ENCODE data around the gene LRFN2. TPM values are rescaled to one million over a fixed set of nuclear protein-coding genes. Genes with fewer than 3 reads are reported as not detected.
A peak's percentile ranks its signal among the peaks of the same experiment; 100 is the strongest.

The LRFN2 gene
- total RNA-seq, 1 donor from 2014 or later: not detected

DNA sequence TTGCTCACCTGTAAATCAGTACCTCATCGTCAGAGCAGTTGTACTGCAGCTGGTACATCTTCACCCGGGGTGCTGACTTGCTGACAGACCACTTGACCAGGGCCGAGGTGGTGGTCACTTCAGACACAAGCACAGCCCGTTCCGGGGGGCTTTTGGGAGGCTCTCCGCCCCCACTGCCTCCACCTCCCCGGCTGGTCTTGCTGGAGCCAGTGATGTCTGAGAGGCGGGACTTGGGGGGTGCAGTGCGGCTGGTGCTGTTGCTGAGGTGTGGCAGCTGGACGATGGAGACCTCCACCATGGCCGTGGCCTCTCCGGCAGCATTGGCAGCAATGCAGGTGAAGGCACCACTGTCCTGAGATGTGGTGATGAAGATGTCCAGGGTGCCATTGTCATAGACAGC lies 155.5 kb downstream of the LRFN2 start:
- H3K27me3 Mint-ChIP-seq (ENCODE audit: low read depth): peaks cover 27% of the 10 kb centered on the region
- no peak overlapping the region for H3K27ac Mint-ChIP-seq
- no peaks in the 10 kb centered on the region for H3K36me3 Mint-ChIP-seq
- no peaks in the 10 kb centered on the region for H3K4me1 Mint-ChIP-seq
- no peaks in the 10 kb centered on the region for H3K9me3 Mint-ChIP-seq
- no peak for DNase-seq (ENCODE audit: low spot score in 2 of 2, unreplicated experiment in 2 of 2)
- H3K4me3 Mint-ChIP-seq: no peak overlapping the region
- TF ChIP-seq, protein P1, sequence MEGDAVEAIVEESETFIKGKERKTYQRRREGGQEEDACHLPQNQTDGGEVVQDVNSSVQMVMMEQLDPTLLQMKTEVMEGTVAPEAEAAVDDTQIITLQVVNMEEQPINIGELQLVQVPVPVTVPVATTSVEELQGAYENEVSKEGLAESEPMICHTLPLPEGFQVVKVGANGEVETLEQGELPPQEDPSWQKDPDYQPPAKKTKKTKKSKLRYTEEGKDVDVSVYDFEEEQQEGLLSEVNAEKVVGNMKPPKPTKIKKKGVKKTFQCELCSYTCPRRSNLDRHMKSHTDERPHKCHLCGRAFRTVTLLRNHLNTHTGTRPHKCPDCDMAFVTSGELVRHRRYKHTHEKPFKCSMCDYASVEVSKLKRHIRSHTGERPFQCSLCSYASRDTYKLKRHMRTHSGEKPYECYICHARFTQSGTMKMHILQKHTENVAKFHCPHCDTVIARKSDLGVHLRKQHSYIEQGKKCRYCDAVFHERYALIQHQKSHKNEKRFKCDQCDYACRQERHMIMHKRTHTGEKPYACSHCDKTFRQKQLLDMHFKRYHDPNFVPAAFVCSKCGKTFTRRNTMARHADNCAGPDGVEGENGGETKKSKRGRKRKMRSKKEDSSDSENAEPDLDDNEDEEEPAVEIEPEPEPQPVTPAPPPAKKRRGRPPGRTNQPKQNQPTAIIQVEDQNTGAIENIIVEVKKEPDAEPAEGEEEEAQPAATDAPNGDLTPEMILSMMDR (IDR thresholded peaks at IDR 0.05; ENCODE audit: unreplicated experiment): no peak

DNA sequence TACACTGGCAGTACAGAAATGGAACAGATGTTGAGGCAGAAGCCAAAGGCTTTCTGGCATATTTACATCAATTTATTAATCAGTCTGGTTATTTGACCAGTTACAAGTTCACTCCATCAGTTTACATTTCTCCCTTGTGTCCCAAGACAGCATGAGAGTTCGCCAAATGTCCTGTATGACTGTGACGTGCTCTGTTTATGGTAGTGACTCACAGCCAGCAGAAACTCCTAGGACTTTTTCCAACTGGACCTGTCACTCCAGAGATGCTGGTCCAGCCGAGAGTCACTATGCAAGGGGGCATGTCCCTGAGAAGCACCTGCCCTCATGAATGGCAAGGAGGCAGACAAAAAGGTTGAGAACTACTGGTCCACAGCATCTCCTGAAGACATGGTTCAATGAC lies 160.0 kb downstream of the LRFN2 start:
- peaks cover 43% of the 10 kb centered on the region for H3K27me3 Mint-ChIP-seq (ENCODE audit: low read depth)
- H3K4me3 Mint-ChIP-seq: no peak overlapping the region
- no peaks in the 10 kb centered on the region for H3K9me3 Mint-ChIP-seq
- H3K27ac Mint-ChIP-seq: no peak overlapping the region
- H3K36me3 Mint-ChIP-seq: no peaks in the 10 kb centered on the region
- DNase-seq (ENCODE audit: low spot score in 2 of 2, unreplicated experiment in 2 of 2): no peak
- peaks cover 2% of the 10 kb centered on the region for H3K4me1 Mint-ChIP-seq
- TF ChIP-seq, protein P1 (IDR thresholded peaks at IDR 0.05; ENCODE audit: unreplicated experiment): no peak

DNA sequence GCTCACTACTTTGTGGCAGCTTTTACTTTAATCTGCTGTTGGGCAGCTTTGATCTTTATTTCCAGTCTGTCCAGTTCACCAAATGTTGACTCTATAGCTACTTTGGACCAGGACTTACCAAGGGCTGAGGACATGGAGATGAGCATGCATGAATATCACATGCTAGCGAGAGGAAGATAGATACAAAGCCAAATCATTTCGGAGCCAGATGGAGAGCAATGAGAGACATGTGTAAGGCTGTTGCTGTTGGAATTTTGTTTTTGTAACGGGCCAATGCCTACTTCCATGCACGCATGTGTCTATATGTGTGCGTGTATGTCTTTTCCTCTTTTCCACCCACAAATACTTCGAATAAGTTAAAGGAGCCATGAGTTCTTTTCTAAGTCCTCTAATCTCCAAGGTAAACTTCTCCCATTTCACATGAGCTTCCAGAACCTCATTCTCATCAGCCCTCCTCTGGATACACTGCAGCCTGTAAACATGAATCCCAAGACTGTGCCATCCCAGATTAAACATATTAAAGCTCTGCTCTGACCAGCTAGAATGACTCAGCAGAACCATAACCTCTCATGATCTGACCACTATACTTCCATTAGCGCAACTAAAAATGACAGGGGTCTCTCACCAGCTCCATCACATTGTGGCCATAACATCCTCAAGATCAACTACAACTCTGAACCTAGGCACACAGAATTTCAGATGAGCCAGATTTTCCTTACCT lies 160.7 kb downstream of the LRFN2 start:
- Mint-ChIP-seq H3K27ac (no peak overlapping the region), H3K4me1 (peaks cover 2% of the 10 kb centered on the region), H3K9me3 (no peaks in the 10 kb centered on the region), H3K27me3 (ENCODE audit: low read depth) (peaks cover 44% of the 10 kb centered on the region), H3K4me3 (no peak overlapping the region), H3K36me3 (no peaks in the 10 kb centered on the region)
- no peak for DNase-seq (ENCODE audit: low spot score in 2 of 2, unreplicated experiment in 2 of 2)
- TF ChIP-seq, protein P1 (IDR thresholded peaks at IDR 0.05; ENCODE audit: unreplicated experiment): no peak

DNA sequence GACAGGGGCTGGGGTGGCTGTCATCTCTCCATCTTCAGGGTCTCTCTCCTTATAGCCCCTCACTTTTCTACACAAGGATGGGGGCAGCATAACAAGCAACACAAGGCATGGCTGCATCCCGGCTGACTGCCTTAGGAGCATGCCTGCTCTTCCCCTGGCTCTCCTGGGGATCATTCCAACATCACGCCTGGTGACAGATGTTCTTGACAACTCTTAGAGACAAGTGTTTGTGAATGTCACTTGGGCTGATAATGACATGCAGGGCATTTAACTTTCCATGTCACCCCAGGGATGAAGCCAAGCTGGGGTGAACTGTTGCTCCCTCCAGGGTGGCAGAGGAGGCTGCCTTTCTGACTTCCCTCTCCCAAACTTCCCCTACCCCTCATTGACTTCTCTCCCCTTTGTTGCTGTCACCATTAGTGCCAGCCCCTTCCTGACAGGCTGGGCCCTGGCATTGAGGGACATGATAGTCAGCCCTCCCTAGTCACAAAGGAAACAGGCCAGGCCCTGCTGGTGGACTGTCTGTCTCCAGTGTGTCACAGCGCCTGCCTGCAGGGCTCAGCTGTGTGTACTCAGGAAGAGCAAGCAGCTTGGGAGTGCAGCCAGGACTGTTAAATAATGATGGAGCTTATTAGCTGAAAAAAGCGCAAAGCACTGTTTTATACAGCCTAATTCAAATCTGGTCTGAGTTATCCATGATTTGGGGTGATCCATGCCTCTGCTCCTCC lies 161.8 kb downstream of the LRFN2 start:
- no peaks in the 10 kb centered on the region for H3K36me3 Mint-ChIP-seq
- no peak for DNase-seq (ENCODE audit: low spot score in 2 of 2, unreplicated experiment in 2 of 2)
- TF ChIP-seq, protein P1 (IDR thresholded peaks at IDR 0.05; ENCODE audit: unreplicated experiment): no peak
- no peak overlapping the region for H3K4me3 Mint-ChIP-seq
- peak overlapping the region; percentile 28 for H3K27ac Mint-ChIP-seq
- H3K9me3 Mint-ChIP-seq: no peaks in the 10 kb centered on the region
- peaks cover 43% of the 10 kb centered on the region for H3K27me3 Mint-ChIP-seq (ENCODE audit: low read depth)
- peaks cover 2% of the 10 kb centered on the region for H3K4me1 Mint-ChIP-seq

DNA sequence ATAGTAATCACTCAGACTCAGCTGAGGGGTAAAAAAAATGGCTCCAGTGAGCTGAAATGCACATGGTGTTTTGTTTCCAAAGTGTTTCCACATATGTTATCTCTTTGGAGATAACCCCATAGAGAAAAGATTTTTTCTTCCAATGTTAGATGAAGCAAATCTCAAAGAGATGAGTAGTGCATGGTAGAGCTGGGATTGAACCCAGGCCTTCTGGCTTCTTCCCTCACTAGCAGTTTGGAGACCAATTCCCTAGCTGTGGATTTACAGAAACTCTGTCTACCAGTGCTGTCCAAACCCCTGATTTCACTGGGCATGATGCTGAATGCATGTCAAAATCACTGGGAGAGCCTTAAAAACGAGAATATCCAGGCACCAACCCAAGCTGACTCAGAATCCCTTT lies 165.1 kb downstream of the LRFN2 start:
- TF ChIP-seq, protein P1 (IDR thresholded peaks at IDR 0.05; ENCODE audit: unreplicated experiment): no peak
- no peak overlapping the region for H3K4me3 Mint-ChIP-seq
- peaks cover 2% of the 10 kb centered on the region for H3K4me1 Mint-ChIP-seq
- no peak for DNase-seq (ENCODE audit: low spot score in 2 of 2, unreplicated experiment in 2 of 2)
- no peak overlapping the region for H3K27ac Mint-ChIP-seq
- H3K9me3 Mint-ChIP-seq: no peaks in the 10 kb centered on the region
- peaks cover 44% of the 10 kb centered on the region for H3K27me3 Mint-ChIP-seq (ENCODE audit: low read depth)
- no peaks in the 10 kb centered on the region for H3K36me3 Mint-ChIP-seq

All from mesothelial cell of epicardium (in vitro differentiated cells).